NCI-H524 treated with DMSO at 0.1 percent for 48 hours (cell line): ENCODE data around the gene GADL1.

Source experiments
- DNase-seq: peaks from one replicate; lab custom pipeline; 2025; lab: John Stamatoyannopoulos, UW

GADL1 gene

GRCh38 chr3:30694148-30694547, 200.3 kb downstream of the GADL1 start:
- DNase-seq = no peak

GRCh38 chr3:30693470-30694120, 200.9 kb downstream of the GADL1 start:
- DNase-seq = peak; percentile 12

DNA sequence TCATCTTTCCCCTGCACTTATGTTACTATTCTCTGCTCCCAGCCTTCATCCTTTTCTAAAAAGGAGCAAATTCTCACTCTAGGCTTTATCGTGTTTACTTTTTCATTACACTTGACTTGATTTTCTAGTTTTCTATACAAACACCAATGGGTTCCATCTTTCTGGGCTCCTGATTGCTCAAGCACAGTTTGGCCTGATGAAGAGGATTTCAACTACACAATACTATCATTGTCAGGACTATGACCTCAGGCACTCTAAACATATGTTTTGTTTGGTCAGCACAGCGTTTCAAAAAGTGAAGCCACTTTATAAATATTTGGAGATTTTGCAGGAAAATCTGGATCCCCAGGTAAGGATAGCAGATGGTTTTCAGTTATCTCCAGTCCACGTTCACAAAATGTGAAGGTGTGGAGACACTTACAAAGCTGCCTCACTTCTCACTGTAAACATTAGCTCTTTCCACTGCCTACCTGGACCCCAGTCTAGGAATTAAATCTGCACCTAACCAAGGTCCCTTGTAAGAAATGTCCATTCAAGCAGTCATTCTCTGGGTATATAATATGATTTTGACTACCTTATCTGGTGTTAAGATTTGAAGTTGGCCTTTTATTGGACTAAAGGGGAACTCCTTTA, 201.8 kb downstream of the GADL1 start:
- DNase-seq = no peak

DNA sequence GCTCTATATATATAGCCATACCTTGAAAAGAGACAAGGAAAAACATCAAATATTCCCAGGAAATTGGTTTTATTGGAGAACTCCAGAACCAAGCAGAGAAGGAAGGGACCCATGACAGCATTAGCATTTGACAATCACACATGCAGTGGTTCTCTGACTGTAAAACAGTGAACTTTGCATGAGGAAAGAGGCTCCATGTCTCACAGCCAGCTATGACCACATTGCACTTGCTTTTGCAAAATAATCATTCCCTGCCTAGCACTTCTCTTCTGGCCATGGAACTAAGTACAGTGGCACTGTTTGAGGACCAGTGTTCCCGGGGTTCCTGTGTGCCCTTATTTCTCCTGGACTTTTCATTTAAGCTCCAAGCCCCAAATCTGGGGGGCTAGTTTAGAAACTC, 202.5 kb downstream of the GADL1 start:
- DNase-seq = no peak

- peak; percentile 19 for DNase-seq
Observed at GRCh38 chr3:30691249-30691880, 203.1 kb downstream of the GADL1 start.

DNA sequence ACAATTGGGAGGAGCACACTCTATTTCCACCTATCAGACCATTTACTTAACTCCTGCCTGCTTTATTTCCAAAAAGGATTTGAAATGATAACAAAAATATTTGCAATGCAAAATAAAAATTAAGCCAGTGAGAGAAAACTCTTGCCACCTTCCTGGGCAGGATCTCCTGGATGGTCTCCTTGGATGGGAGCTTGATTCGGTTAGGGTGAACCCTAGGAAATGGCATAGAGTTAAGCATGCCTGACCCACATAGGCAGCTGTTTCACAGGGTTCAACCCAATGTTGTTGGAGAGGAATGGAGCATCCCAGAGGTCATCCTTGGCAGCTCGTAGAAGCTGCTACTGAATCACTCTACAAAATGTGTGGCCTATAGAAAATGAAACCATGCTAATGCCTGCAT, 204.3 kb downstream of the GADL1 start:
- no peak for DNase-seq

GRCh38 chr3:30688776-30689641, 205.5 kb downstream of the GADL1 start:
- no peak for DNase-seq

DNA sequence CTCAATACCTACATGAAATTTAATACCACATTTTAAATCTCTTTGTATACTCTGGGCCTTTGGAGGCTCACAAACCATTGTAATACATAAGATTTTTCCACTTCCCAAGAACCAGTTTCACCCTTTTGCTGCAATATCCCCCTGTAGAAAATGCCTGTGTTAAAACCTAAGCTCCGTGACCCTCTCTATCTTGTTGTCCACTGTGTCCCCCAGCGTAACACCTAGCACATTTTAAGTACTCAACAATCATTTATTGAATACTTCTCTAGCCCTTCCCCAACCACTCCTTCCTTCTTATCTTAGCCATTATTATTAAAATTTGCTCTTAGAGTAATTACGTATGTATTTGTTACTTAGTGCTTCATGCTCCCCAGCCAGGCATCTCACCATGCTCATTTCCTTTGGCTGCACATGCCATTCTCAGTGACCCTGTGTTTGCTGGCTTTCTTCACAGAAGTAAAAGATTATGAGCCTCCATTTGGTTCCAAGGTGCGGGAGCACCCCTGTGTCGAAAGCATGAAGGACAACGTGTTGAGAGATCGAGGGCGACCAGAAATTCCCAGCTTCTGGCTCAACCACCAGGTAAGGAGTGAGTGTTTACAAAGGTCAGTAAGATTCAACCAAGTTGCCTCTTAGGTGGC, 206.4 kb downstream of the GADL1 start:
- no peak for DNase-seq

- no peak for DNase-seq
Observed at GRCh38 chr3:30686799-30687198, 207.7 kb downstream of the GADL1 start.

DNA sequence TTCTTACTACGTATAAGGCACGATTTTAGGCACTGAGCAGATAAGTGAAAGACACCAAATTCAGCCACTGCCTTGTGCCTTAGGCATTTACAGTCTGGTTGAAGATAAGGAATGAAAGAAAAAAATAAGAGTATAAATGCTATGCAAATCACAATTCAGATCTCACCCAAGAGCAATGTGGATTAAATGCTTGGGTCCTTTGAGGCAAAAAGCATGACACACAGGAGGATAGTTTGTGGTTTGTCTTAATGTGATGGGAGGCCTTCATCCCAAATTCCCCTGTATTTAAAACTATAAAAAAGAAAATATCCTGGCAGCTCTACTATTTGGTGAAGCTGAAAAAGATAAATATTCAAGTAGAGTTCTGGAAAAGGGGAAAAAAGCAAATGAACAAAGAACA, 208.3 kb downstream of the GADL1 start:
- DNase-seq = no peak

- DNase-seq = no peak
Observed at GRCh38 chr3:30685267-30685667, 209.2 kb downstream of the GADL1 start.

GRCh38 chr3:30684356-30684755, 210.1 kb downstream of the GADL1 start:
- DNase-seq = no peak

DNA sequence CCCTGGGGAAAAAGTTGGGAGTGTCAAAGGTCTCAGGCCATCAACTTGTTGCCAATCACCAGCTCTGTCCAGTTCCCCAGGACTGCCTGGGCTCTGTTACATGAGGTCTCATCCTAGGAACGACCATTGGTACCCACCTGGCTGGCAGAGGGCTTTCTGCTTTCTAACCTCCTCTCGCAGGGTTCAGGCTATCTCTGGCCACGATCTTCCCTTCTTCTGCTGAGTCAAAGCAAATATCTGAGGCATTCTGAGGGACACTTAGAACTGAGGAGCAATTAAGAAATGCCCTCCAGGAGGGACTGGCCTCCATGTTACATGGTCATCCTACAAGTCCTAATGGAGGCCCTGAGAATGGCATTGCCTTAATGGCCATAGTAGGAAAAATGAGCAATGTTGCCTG, 210.7 kb downstream of the GADL1 start:
- no peak for DNase-seq

DNA sequence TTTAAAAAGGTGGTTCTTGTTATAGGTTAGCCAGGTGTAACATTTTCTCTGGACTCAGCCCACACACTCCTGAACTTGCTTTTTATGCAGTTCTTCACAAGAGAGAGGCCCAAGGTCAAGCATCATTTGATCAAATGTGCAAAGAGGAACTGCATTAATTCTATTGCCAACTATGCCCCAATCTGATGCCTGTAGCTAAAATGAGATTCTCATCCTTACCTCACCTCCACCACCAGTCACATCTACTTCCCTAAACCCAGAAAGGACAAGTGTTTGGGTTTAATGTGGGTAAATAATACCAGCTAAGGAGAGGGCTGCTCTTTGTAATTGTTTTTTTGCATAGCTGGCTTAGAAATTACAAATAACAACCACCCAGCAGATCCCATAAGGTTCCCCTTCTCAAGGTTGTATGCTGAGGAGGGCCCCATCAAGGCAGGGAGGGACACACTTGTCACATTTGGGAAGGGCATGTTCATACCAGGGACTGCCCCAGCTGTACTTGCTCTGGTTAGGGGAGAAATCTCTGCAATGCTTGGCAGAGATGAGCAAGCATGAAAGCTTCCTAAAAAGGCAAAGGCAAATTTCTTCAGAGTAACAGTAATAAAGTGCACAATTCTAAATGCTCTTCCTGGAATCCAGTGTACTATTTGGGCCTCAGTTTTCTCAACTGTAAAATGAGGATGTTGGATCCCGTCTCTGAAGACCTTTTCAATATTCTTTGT, 211.9 kb downstream of the GADL1 start:
- no peak for DNase-seq

DNA sequence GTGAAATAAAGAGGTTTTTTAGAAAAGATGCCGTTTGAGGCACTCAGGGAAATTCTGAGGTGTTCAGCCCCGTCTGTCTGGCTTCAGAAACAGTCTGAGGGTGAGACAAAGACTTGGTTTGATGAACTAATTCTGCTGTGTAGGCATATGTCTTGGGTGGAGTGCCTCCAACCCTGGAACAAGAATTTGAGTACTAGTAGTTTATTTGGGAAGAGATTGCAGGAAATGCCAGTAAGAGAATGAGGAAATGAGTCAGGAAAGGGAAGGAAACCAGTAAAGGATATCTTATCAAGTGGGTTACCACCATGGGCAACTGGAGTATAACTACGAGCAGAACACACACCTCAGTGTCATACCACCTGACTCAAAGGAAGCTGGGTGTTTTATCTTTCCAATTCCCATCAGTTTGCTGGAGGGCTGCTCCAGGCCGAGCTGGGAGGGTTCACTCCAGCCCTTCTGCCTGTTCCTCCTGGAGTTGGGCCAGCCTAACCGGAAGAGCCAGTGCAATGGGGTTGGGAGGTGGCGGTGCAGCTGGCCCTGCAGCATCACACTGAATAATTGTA, 212.7 kb downstream of the GADL1 start:
- no peak for DNase-seq

GRCh38 chr3:30680789-30681648, 213.4 kb downstream of the GADL1 start:
- no peak for DNase-seq

- no peak for DNase-seq
Observed at GRCh38 chr3:30679045-30679444, 215.4 kb downstream of the GADL1 start.

- no peak for DNase-seq
Observed at GRCh38 chr3:30677347-30677685, 217.1 kb downstream of the GADL1 start.

- no peak for DNase-seq
Observed at GRCh38 chr3:30676424-30677346, 217.8 kb downstream of the GADL1 start.
